ENCODE results near the gene CEND1. TPM values are rescaled to one million over a fixed set of nuclear protein-coding genes. Genes with fewer than 3 reads are reported as not detected.

The CEND1 gene
- polyA plus RNA-seq, 1 of the 3 experiments (the other 2 are of a cell fraction), result 3.6 TPM

- POLR2A ChIA-PET, result no interaction called here
Measured at GRCh38 chr11:770642-771616, 19.0 kb downstream of the CEND1 start.

GRCh38 chr11:769887-770641 lies 19.8 kb downstream of the CEND1 start:
- 91% methylated on average over 19 of the region's 23 CpGs for WGBS (ENCODE audit: low lambda C conversion rate)
- Histone ChIP-seq H3K4me3 (ENCODE audit: low read depth in 2 of 2, low read length in 1 of 2) (no peak overlapping the region), H3F3A (replicated peaks; ENCODE audit: insufficient read depth) (peaks cover 3% of the 10 kb centered on the region), H3K27me3 (ENCODE audit: insufficient read depth) (no peaks in the 10 kb centered on the region), H3K9me2 (no peaks in the 10 kb centered on the region), H3K4me1 (ENCODE audit: control insufficient read depth in 1 of 2, insufficient read depth in 2 of 2, low read depth in 1 of 2, low read length in 1 of 2) (peaks cover 2 to 3% of the 10 kb centered on the region in 2 experiments; a peak in 2 of 4 replicates), H3K36me3 (replicated peaks in 1 of 2; ENCODE audit: control insufficient read depth in 1 of 2, insufficient read depth in 2 of 2, low read length in 1 of 2) (peaks cover 3 to 61% of the 10 kb centered on the region in 2 experiments), H3K9me3 (no peaks in the 10 kb centered on the region), H4K20me1 (ENCODE audit: insufficient read depth) (peaks cover 31% of the 10 kb centered on the region), H3K9ac (no peak overlapping the region), H3K27ac (ENCODE audit: low read depth in 2 of 2, low read length in 1 of 2) (no peak overlapping the region), H2AFZ (ENCODE audit: low read depth) (no peak overlapping the region), H3K79me2 (ENCODE audit: insufficient read depth) (peaks cover 41% of the 10 kb centered on the region), H3K4me2 (no peak overlapping the region)
- ChIA-PET POLR2A (no interaction called here), CTCF (interaction anchor here (1.1 to 1.6 kb wide), 3 partner anchors 14 to 42 kb away, joined by 3 to 10 read pairs (median 5); partner anchors contain the start of gene TALDO1)
- no peak for TF ChIP-seq SMC3 (IDR thresholded peaks at IDR 0.05; ENCODE audit: low read depth, low read length)
- no peak for TF ChIP-seq MXI1 (IDR thresholded peaks at IDR 0.05; ENCODE audit: low read depth, low read length)
- TF ChIP-seq GATA2 (CRISPR knock-in tag; IDR thresholded peaks at IDR 0.05), result no peak
- no peak for TF ChIP-seq EZH2phosphoT487 (IDR thresholded peaks at IDR 0.05; ENCODE audit: borderline replicate concordance, low read depth)
- no peak for TF ChIP-seq EP300 (IDR thresholded peaks at IDR 0.05; ENCODE audit: borderline replicate concordance in 1 of 2, low read depth in 1 of 2, low read length in 1 of 2)
- TF ChIP-seq FOSL2 (IDR thresholded peaks at IDR 0.05; ENCODE audit: borderline replicate concordance, low read depth), result no peak
- no peak for TF ChIP-seq POLR2AphosphoS5 (IDR thresholded peaks at IDR 0.05; ENCODE audit: low read depth, low read length)
- TF ChIP-seq CTCF (IDR thresholded peaks at IDR 0.05), result no peak
- TF ChIP-seq PBX3 (IDR thresholded peaks at IDR 0.05), result no peak
- TF ChIP-seq RCOR1 (IDR thresholded peaks at IDR 0.05; ENCODE audit: low read length), result no peak
- no peak for TF ChIP-seq TEAD4 (IDR thresholded peaks at IDR 0.05; ENCODE audit: borderline replicate concordance, insufficient read depth)
- TF ChIP-seq FOXM1 (IDR thresholded peaks at IDR 0.05; ENCODE audit: low read depth), result no peak
- TF ChIP-seq USF2 (IDR thresholded peaks at IDR 0.05; ENCODE audit: borderline replicate concordance, low read depth, low read length), result no peak
- no peak for TF ChIP-seq ZBTB33 (IDR thresholded peaks at IDR 0.05; ENCODE audit: borderline replicate concordance, low read depth)
- DNase-seq, result no peak

More at GRCh38 chr11:770642-771616, 19.0 kb downstream of the CEND1 start:
- H3K9me3 ChIP-seq, result no peaks in the 10 kb centered on the region
- H3K4me2 ChIP-seq, result no peak overlapping the region
- DNase-seq, result no peak
- no peak overlapping the region for H3K27ac ChIP-seq (ENCODE audit: low read depth in 2 of 2, low read length in 1 of 2)
- CTCF ChIA-PET, result interaction anchor here (1.1 to 1.6 kb wide), 3 partner anchors 13 to 43 kb away, joined by 3 to 10 read pairs (median 5); partner anchors contain the start of gene TALDO1
- H3K27me3 ChIP-seq (ENCODE audit: insufficient read depth), result no peaks in the 10 kb centered on the region
- peaks cover 49% of the 10 kb centered on the region for H3K79me2 ChIP-seq (ENCODE audit: insufficient read depth)
- WGBS (ENCODE audit: low lambda C conversion rate), result 98% methylated on average over 13 of the region's 32 CpGs
- H3K4me1 ChIP-seq (ENCODE audit: control insufficient read depth in 1 of 2, insufficient read depth in 2 of 2, low read depth in 1 of 2, low read length in 1 of 2), result peaks cover 9 to 11% of the 10 kb centered on the region in 2 experiments; a peak in 2 of 4 replicates
- peaks cover 3 to 58% of the 10 kb centered on the region in 2 experiments for H3K36me3 ChIP-seq (replicated peaks in 1 of 2; ENCODE audit: control insufficient read depth in 1 of 2, insufficient read depth in 2 of 2, low read length in 1 of 2)
- H3F3A ChIP-seq (replicated peaks; ENCODE audit: insufficient read depth), result no peaks in the 10 kb centered on the region
- no peak for TF ChIP-seq SMC3 (IDR thresholded peaks at IDR 0.05; ENCODE audit: low read depth, low read length)
- no peak for TF ChIP-seq ELF1 (IDR thresholded peaks at IDR 0.05)
- no peak for TF ChIP-seq TCF12 (IDR thresholded peaks at IDR 0.05)
- TF ChIP-seq CHD2 (IDR thresholded peaks at IDR 0.05; ENCODE audit: low read length, partially characterized antibody), result no peak
- H3K9me2 ChIP-seq, result no peaks in the 10 kb centered on the region
- H4K20me1 ChIP-seq (ENCODE audit: insufficient read depth), result peaks cover 38% of the 10 kb centered on the region
- H3K4me3 ChIP-seq (ENCODE audit: low read depth in 2 of 2, low read length in 1 of 2), result no peak overlapping the region
- H3K9ac ChIP-seq, result no peak overlapping the region
- H2AFZ ChIP-seq (ENCODE audit: low read depth), result no peak overlapping the region
